HepG2 (cell line): ENCODE results near the gene TRMT1. TPM values are rescaled to one million over a fixed set of nuclear protein-coding genes. Genes with fewer than 3 reads are reported as not detected.

Experiments
- ATAC-seq: fragments of 200-7000 bp; cut with Tn5 transposase; 3 replicates; pipeline ENCODE4 v1.9.1; 2020; ENCODE audit warnings: mild to moderate bottlenecking, moderate library complexity
- BruUV-seq: library from RNA; stranded (reverse); fragments of 400-500 nt; replicated peaks from 2 replicates; lab custom pipeline; 2021; lab: Mats Ljungman, UMichigan
- CTCF ChIA-PET: fragments of 300-600 bp; formaldehyde crosslinking; extraction: SDS; loops from one replicate; lab custom pipeline; 2021; ENCODE audit warnings: low total read pairs, inconsistent platforms, low intra/inter-chr PET ratio; lab: Yijun Ruan, JAX
- POLR2A ChIA-PET: fragments of 350-600 bp; sonication (Branson Sonifier 250); formaldehyde crosslinking; loops from one replicate; lab custom pipeline; 2020; ENCODE audit warnings: antibody characterized with exemption, inconsistent platforms; lab: Yijun Ruan, JAX
- DNase-seq: peaks from one replicate; pipeline ENCODE4 v3.0.0-alpha.2; 2015; ENCODE audit warnings: low spot score
- FAIRE-seq: peaks from 3 replicates; lab custom pipeline; 2011; peaks lifted over from hg19 to GRCh38; lab: Jason Lieb, UNC
- H2AFZ ChIP-seq: one replicate; pipeline ENCODE4 v1.6.1; 2011; ENCODE audit warnings: low read length, inconsistent platforms
- H3K27ac ChIP-seq: fragments of 300-600 bp; 3 replicates; pipeline ENCODE4 v1.8.0; 2011; ENCODE audit warnings: mixed run types, mild to moderate bottlenecking, mixed read lengths, low read length, inconsistent platforms; ENCODE audit not compliant: insufficient read depth; ENCODE audit errors: extremely low read length
- H3K27me3 ChIP-seq, 2 experiments: fragments of 200-600 bp in 1 of 2; 2 replicates in 1 of 2; 3 replicates in 1 of 2; pipeline versions ENCODE4 v1.6.0 to v1.8.0; 2011; ENCODE audit warnings: low read length in 2 of 2, mild to moderate bottlenecking in 2 of 2, moderate library complexity in 2 of 2, inconsistent platforms in 1 of 2; ENCODE audit not compliant: insufficient read depth in 2 of 2, control insufficient read depth in 1 of 2
- H3K36me3 ChIP-seq, 2 experiments: fragments of 200-600 bp in 1 of 2; replicated peaks in 1 of 2; 2 replicates in 1 of 2; 3 replicates in 1 of 2; pipeline versions ENCODE4 v1.5.1 to v1.8.0; 2011; ENCODE audit warnings: low read length in 2 of 2, inconsistent platforms in 1 of 2; ENCODE audit not compliant: insufficient read depth in 2 of 2, control insufficient read depth in 1 of 2
- H3K4me1 ChIP-seq: 2 replicates; pipeline ENCODE4 v1.5.1; 2012; ENCODE audit warnings: low read length, inconsistent platforms; ENCODE audit not compliant: insufficient read depth
- H3K4me2 ChIP-seq: 2 replicates; pipeline ENCODE4 v1.6.0; 2011; ENCODE audit warnings: low read depth, low read length, inconsistent platforms
- H3K4me3 ChIP-seq, 3 experiments: fragments of 200-600 bp in 1 of 3; sonication (generic), shearing (Covaris generic) in 1 of 3; replicated peaks in 1 of 3; 2 replicates each; pipeline ENCODE4 v1.5.1; 2011 to 2016; ENCODE audit warnings: low read length in 3 of 3, inconsistent platforms in 2 of 3, low read depth in 2 of 3, mild to moderate bottlenecking in 2 of 3, control low read depth in 1 of 3, mixed read lengths in 1 of 3; ENCODE audit not compliant: insufficient read depth in 1 of 3
- H3K79me2 ChIP-seq: one replicate; pipeline ENCODE4 v1.6.1; 2011; ENCODE audit warnings: low read length, inconsistent platforms; ENCODE audit not compliant: insufficient read depth
- H3K9ac ChIP-seq: 2 replicates; pipeline ENCODE4 v1.6.0; 2011; ENCODE audit warnings: mild to moderate bottlenecking, low read depth, low read length, inconsistent platforms; ENCODE audit not compliant: insufficient read depth
- H3K9me3 ChIP-seq: 2 replicates; pipeline ENCODE4 v1.5.1; 2012; ENCODE audit warnings: mild to moderate bottlenecking, low read length
- H4K20me1 ChIP-seq: 2 replicates; pipeline ENCODE4 v1.6.0; 2011; ENCODE audit warnings: inconsistent platforms, mild to moderate bottlenecking, low read length, moderate library complexity; ENCODE audit not compliant: insufficient read depth
- MIER2 ChIP-seq: IDR thresholded peaks from 2 replicates; pipeline ENCODE4 v1.6.1; 2016; ENCODE audit warnings: missing biosample characterization, missing genetic modification reagents
- PRDM10 ChIP-seq: sonication (generic); formaldehyde crosslinking; IDR thresholded peaks from 2 replicates; pipeline ENCODE4 v1.4.0; 2020; ENCODE audit warnings: low read depth, missing genetic modification reagents
- SRSF4 ChIP-seq: fragments of 200-400 bp; formaldehyde crosslinking; IDR thresholded peaks from one replicate; pipeline ENCODE4 v1.6.1; 2018; ENCODE audit warnings: mild to moderate bottlenecking, low read depth, low read length, moderate library complexity; ENCODE audit not compliant: poor library complexity, severe bottlenecking
- TOPORS ChIP-seq: sonication (generic); formaldehyde crosslinking; IDR thresholded peaks from 2 replicates; pipeline ENCODE4 v1.8.0; 2023; ENCODE audit warnings: mild to moderate bottlenecking, missing genetic modification reagents
- ZFP41 ChIP-seq: sonication (generic); formaldehyde crosslinking; IDR thresholded peaks from 2 replicates; pipeline ENCODE4 v1.4.0; 2020; ENCODE audit warnings: mild to moderate bottlenecking, missing genetic modification reagents, borderline replicate concordance
- ZNF605 ChIP-seq: sonication (generic); formaldehyde crosslinking; IDR thresholded peaks from 2 replicates; pipeline ENCODE4 v1.8.0; 2022; ENCODE audit warnings: mild to moderate bottlenecking, missing genetic modification reagents
- ZNF7 ChIP-seq: IDR thresholded peaks from 2 replicates; pipeline ENCODE4 v1.6.1; 2016; ENCODE audit warnings: missing biosample characterization, missing genetic modification reagents
- ZNF850 ChIP-seq: sonication (generic); formaldehyde crosslinking; conservative IDR thresholded peaks from 2 replicates; pipeline ENCODE4 v1.9.0; 2021; ENCODE audit warnings: mild to moderate bottlenecking, missing genetic modification reagents
- WGBS: methylation state at CpG from one replicate; pipeline ENCODE4 v1.1.6; 2017; ENCODE audit warnings: low lambda C conversion rate; 5-methylcytosine and 5-hydroxymethylcytosine counted together
- in situ Hi-C: cut with HindIII; loops from 2 replicates; pipeline ENCODE4 v1.10.0; 2017; ENCODE audit warnings: low pct_unique_long_range_greater_than_20kb; ENCODE audit not compliant: extremely low pct_ligation_motif_present
- intact Hi-C: fragments of 100-400 bp; cut with micrococcal nuclease; formaldehyde crosslinking; loops from one replicate; pipeline ENCODE4 v1.10.0; 2022; ENCODE audit not compliant: unreplicated experiment
- polyA plus RNA-seq, 8 experiments: library from polyadenylated mRNA; depleted of rRNA in 3 of 8; stranded (reverse) in 7 of 8; unstranded in 1 of 8; fragments of >200 nt; fragmentation: Illumina TruSeq in 4 of 8; extraction: Trizol in 4 of 8; gene quantifications; 2 replicates each; pipeline versions ENCODE4 v1.2.1 to v1.2.3, GENCODE V29; 2011 to 2016; ENCODE audit warnings: low read depth in 4 of 8, missing spikeins in 1 of 8, mixed read lengths in 1 of 8; ENCODE audit not compliant: insufficient read depth in 1 of 8
- total RNA-seq, 5 experiments: library from RNA; depleted of rRNA; stranded (reverse); fragments of >200 nt; fragmentation: Illumina TruSeq; extraction: Trizol; gene quantifications; 2 replicates each; pipeline ENCODE4 v1.2.3, GENCODE V29; 2016; ENCODE audit warnings: low read depth in 1 of 5
- TF ChIP-seq, protein P1 (sequence below): sonication (generic); formaldehyde crosslinking; IDR thresholded peaks from 2 replicates; pipeline ENCODE4 v1.9.0; 2021; ENCODE audit warnings: mild to moderate bottlenecking, missing genetic modification reagents

Gene TRMT1
- total and polyA plus RNA-seq, 2 of the 13 experiments (the other 11 are each of a cell fraction or from before 2014, with no cell fraction given) = 35.5 to 44.1 TPM

DNA sequence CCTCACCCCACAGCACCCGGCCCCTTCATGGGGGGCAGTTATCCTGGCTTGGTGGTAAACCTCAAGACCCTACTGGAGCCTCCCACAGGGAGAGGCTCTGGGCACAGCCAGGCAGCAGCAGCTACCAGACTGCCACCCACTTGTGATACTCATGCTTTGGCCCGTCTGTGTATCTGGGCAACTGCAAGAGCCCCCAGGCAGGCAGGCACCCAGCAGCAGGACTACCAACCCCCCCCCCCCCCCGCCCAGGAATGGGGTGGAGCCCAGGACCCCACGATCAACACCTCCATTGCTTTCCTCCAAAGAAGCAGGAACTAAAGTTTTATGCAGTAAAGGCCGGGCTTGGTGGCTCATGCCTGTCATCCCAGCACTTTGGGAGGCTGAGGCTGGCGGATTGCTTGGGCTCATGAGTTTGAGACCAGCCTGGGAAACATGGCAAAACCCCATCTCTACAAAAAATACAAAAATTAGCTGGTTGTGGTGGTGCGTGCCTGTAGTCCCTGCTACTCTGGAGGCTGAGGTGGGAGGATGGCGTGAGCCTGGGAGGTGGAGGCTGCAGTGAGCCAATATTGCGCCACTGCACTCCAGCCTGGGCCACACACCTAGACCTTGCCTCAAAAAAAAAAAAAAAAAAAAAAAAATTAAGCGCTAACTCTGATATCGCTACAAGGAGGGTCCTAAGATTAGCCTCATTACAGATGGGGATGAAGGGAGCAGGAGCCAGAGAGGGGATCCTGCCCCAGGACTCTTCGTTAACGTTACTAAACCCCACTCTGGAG lies 12.8 kb downstream of the TRMT1 start (continued):
- TF ChIP-seq, protein P1, sequence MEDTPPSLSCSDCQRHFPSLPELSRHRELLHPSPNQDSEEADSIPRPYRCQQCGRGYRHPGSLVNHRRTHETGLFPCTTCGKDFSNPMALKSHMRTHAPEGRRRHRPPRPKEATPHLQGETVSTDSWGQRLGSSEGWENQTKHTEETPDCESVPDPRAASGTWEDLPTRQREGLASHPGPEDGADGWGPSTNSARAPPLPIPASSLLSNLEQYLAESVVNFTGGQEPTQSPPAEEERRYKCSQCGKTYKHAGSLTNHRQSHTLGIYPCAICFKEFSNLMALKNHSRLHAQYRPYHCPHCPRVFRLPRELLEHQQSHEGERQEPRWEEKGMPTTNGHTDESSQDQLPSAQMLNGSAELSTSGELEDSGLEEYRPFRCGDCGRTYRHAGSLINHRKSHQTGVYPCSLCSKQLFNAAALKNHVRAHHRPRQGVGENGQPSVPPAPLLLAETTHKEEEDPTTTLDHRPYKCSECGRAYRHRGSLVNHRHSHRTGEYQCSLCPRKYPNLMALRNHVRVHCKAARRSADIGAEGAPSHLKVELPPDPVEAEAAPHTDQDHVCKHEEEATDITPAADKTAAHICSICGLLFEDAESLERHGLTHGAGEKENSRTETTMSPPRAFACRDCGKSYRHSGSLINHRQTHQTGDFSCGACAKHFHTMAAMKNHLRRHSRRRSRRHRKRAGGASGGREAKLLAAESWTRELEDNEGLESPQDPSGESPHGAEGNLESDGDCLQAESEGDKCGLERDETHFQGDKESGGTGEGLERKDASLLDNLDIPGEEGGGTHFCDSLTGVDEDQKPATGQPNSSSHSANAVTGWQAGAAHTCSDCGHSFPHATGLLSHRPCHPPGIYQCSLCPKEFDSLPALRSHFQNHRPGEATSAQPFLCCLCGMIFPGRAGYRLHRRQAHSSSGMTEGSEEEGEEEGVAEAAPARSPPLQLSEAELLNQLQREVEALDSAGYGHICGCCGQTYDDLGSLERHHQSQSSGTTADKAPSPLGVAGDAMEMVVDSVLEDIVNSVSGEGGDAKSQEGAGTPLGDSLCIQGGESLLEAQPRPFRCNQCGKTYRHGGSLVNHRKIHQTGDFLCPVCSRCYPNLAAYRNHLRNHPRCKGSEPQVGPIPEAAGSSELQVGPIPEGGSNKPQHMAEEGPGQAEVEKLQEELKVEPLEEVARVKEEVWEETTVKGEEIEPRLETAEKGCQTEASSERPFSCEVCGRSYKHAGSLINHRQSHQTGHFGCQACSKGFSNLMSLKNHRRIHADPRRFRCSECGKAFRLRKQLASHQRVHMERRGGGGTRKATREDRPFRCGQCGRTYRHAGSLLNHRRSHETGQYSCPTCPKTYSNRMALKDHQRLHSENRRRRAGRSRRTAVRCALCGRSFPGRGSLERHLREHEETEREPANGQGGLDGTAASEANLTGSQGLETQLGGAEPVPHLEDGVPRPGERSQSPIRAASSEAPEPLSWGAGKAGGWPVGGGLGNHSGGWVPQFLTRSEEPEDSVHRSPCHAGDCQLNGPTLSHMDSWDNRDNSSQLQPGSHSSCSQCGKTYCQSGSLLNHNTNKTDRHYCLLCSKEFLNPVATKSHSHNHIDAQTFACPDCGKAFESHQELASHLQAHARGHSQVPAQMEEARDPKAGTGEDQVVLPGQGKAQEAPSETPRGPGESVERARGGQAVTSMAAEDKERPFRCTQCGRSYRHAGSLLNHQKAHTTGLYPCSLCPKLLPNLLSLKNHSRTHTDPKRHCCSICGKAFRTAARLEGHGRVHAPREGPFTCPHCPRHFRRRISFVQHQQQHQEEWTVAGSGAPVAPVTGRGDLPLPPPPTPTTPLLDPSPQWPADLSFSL (CRISPR knock-in tag) = no peak

GRCh38 chr19:13102666-13103580 lies 13.6 kb downstream of the TRMT1 start, which contains the start of gene LYL1:
TSS of gene LYL1 (minus strand) at chr19:13102858. CDS start at chr19:13101171, 1,687 bp downstream.
- CTCF ChIA-PET = no interaction called here
- no peak for TF ChIP-seq ZNF850 (CRISPR knock-in tag)
- no peak for TF ChIP-seq PRDM10
- TF ChIP-seq ZFP41 (CRISPR knock-in tag) = no peak
- no peak for TF ChIP-seq SRSF4
- TF ChIP-seq MIER2 = no peak
- no peak for TF ChIP-seq ZNF7
- TF ChIP-seq TOPORS (CRISPR knock-in tag) = no peak
- no peak for TF ChIP-seq ZNF605

More at GRCh38 chr19:13102666-13103580, 13.6 kb downstream of the TRMT1 start, which contains the start of gene LYL1:
- no TSS peak for BruUV-seq
- Histone ChIP-seq H3K4me3 (peak within 1 kb of the TSS; percentile 24 to 72 (median 53)), H3K4me1 (peaks cover 20% of the 10 kb centered on the region), H3K36me3 (peaks cover 0 to 8% of the 10 kb centered on the region in 2 experiments; a peak in 2 of 5 replicates), H4K20me1 (no peaks in the 10 kb centered on the region; the same call in 1 of the 2 replicates), H3K4me2 (peak within 1 kb of the TSS; percentile 91), H2AFZ (no peak within 1 kb of the TSS), H3K27ac (peak within 1 kb of the TSS; percentile 70), H3K9me3 (no peaks in the 10 kb centered on the region), H3K27me3 (no peaks in the 10 kb centered on the region), H3K9ac (peak within 1 kb of the TSS; percentile 61), H3K79me2 (no peaks in the 10 kb centered on the region)
- 10% methylated on average over 5 of the region's 47 CpGs for WGBS
- in situ Hi-C loops = no loop called here
- DNase-seq (peak; percentile 45), ATAC-seq (peak; percentile 71), FAIRE-seq (no peak)
- intact Hi-C loops = no loop called here
- POLR2A ChIA-PET = interaction anchor here (0.6 to 1.0 kb wide), 2 partner anchors 8 to 12 kb away, joined by 3 to 4 read pairs; no protein-coding TSS in a partner anchor
